PC-9 (cell line): ENCODE measurements around the gene LAMC3.

Experiments used
- CTCF ChIP-seq: fragments of 200-600 bp; sonication (generic); conservative IDR thresholded peaks from 2 replicates; pipeline ENCODE4 v1.6.1; 2017; ENCODE audit warnings: mixed run types, antibody characterized with exemption, mild to moderate bottlenecking, moderate library complexity
- EZH2 ChIP-seq: fragments of 200-600 bp; sonication (generic); IDR thresholded peaks from 2 replicates; pipeline ENCODE4 v1.8.0; 2017; ENCODE audit warnings: antibody characterized with exemption, low read depth

- TF ChIP-seq CTCF (no peak), EZH2 (no peak)
Observed at GRCh38 chr9:131038256-131039128, 29.5 kb downstream of the LAMC3 start.
